ENCODE data around the gene RAB11FIP4. TPM values are rescaled to one million over a fixed set of nuclear protein-coding genes. Genes with fewer than 3 reads are reported as not detected.

The RAB11FIP4 gene
- total RNA-seq, 1 experiment from 2014 or later: 54.9 TPM

- no peak for TF ChIP-seq HMGXB4 (CRISPR knock-in tag; IDR thresholded peaks at IDR 0.05)
- no peak for TF ChIP-seq ETV6 (CRISPR knock-in tag; IDR thresholded peaks at IDR 0.05)
- no peak for TF ChIP-seq ATF6 (CRISPR knock-in tag; IDR thresholded peaks at IDR 0.05)
Observed at GRCh38 chr17:31487063-31487647, 95.7 kb downstream of the RAB11FIP4 start (continued).

GRCh38 chr17:31487648-31488263, 96.3 kb downstream of the RAB11FIP4 start:
- CTCF ChIA-PET: interaction anchor here (0.6 to 4.0 kb wide), 20 partner anchors 10 to 355 kb away, joined by 3 to 25 read pairs (median 4); no protein-coding TSS in a partner anchor
- peak; percentile 96 for DNase-seq (ENCODE audit: low spot score)
- no peaks in the 10 kb centered on the region; the same call in 1 of the 2 replicates for H3K27me3 Mint-ChIP-seq (ENCODE audit: low read depth)
- no peak for TF ChIP-seq GTF2I (CRISPR knock-in tag; conservative IDR thresholded peaks at IDR 0.05)
- TF ChIP-seq ETV6 (CRISPR knock-in tag; IDR thresholded peaks at IDR 0.05): peak; percentile 67; the same call in 1 of the 2 replicates
- peak; percentile 42; the same call in 1 of the 2 replicates for TF ChIP-seq ZNF423 (CRISPR knock-in tag; IDR thresholded peaks at IDR 0.05)
- TF ChIP-seq ZBTB43 (CRISPR knock-in tag; IDR thresholded peaks at IDR 0.05): no peak
- peak; percentile 89 for TF ChIP-seq PRDM15 (CRISPR knock-in tag; IDR thresholded peaks at IDR 0.05)
- no peak for TF ChIP-seq JUN (CRISPR knock-in tag; IDR thresholded peaks at IDR 0.05)
- TF ChIP-seq TEAD1 (CRISPR knock-in tag; IDR thresholded peaks at IDR 0.05): peak; percentile 62; the same call in 1 of the 2 replicates
- TF ChIP-seq ATF3 (CRISPR knock-in tag; conservative IDR thresholded peaks at IDR 0.05): no peak
- no peak for TF ChIP-seq USF1 (CRISPR knock-in tag; IDR thresholded peaks at IDR 0.05)
- TF ChIP-seq SP1 (CRISPR knock-in tag; conservative IDR thresholded peaks at IDR 0.05): peak; percentile 72
- no peak for TF ChIP-seq HMGA2 (CRISPR knock-in tag; IDR thresholded peaks at IDR 0.05)
- TF ChIP-seq AFF4 (CRISPR knock-in tag; IDR thresholded peaks at IDR 0.05; ENCODE audit: borderline replicate concordance): no peak
- no peak for TF ChIP-seq E2F1 (CRISPR knock-in tag; IDR thresholded peaks at IDR 0.05)
- no peak for TF ChIP-seq KAT7 (CRISPR knock-in tag; IDR thresholded peaks at IDR 0.05; ENCODE audit: borderline replicate concordance)
- TF ChIP-seq MAX (CRISPR knock-in tag; IDR thresholded peaks at IDR 0.05): peak; percentile 44; the same call in 1 of the 2 replicates
- peaks cover 40% of the 10 kb centered on the region for H3K4me1 Mint-ChIP-seq
- no peaks in the 10 kb centered on the region for H3K36me3 Mint-ChIP-seq
- H3K4me3 Mint-ChIP-seq: peak overlapping the region; percentile 83
- peak overlapping the region; percentile 89 for H3K27ac Mint-ChIP-seq
- POLR2A ChIA-PET: interaction anchor here (0.5 to 1.5 kb wide), 13 partner anchors 9 to 393 kb away, joined by 3 to 5 read pairs (median 3); partner anchors contain the start of gene NF1
- no peaks in the 10 kb centered on the region for H3K9me3 Mint-ChIP-seq
- ATAC-seq: peak; percentile 90

Data from WTC11 (cell line).